Testis (tissue), 3 donors: ENCODE results near the gene CDH4. TPM values are rescaled to one million over a fixed set of nuclear protein-coding genes. Genes with fewer than 3 reads are reported as not detected.

Experiments used
- DNase-seq: peaks from one replicate; pipeline ENCODE4 v3.0.0-alpha.2; 2019
- H3K27ac ChIP-seq, 2 donors: fragments of 200-600 bp; sonication (generic); one replicate each; pipeline ENCODE4 v1.5.1; 2019
- H3K27me3 ChIP-seq: fragments of 200-600 bp; sonication (generic); one replicate; pipeline ENCODE4 v1.5.1; 2019
- H3K36me3 ChIP-seq: fragments of 200-600 bp; sonication (generic); one replicate; pipeline ENCODE4 v1.5.1; 2017; ENCODE audit warnings: low read depth; ENCODE audit errors: missing control alignments
- H3K4me1 ChIP-seq: fragments of 200-600 bp; sonication (generic); one replicate; pipeline ENCODE4 v1.5.1; 2019
- H3K4me3 ChIP-seq, 2 donors: fragments of 200-600 bp; sonication (generic); one replicate each; pipeline ENCODE4 v1.5.1; 2017 to 2019
- H3K9me3 ChIP-seq: fragments of 200-600 bp; sonication (generic); one replicate; pipeline ENCODE4 v1.5.1; 2017
- CTCF ChIP-seq, 3 experiments: fragments of 450-650 bp in 2 of 3; fragments of 200-600 bp in 1 of 3; sonication (generic) in 1 of 3; IDR thresholded peaks; one replicate each; pipeline ENCODE4 v1.5.1; 2016 to 2019; ENCODE audit warnings: antibody characterized with exemption in 3 of 3, mild to moderate bottlenecking in 2 of 3, moderate library complexity in 1 of 3
- POLR2A ChIP-seq: fragments of 450-650 bp; IDR thresholded peaks from one replicate; pipeline ENCODE4 v1.6.1; 2017; ENCODE audit warnings: antibody characterized with exemption, mild to moderate bottlenecking, moderate library complexity
- WGBS, 2 donors: methylation state at CpG; one replicate each; pipeline ENCODE4 v1.1.5; 2018; 5-methylcytosine and 5-hydroxymethylcytosine counted together
- intact Hi-C: fragments of 100-400 bp; cut with DNase I; formaldehyde crosslinking; loops from one replicate; pipeline ENCODE4 v1.15.1; 2023; ENCODE audit warnings: low total_unique reads
- polyA plus RNA-seq: library from polyadenylated mRNA; stranded (reverse); fragments of 350-450 nt; fragmentation: Illumina TruSeq; extraction: RNeasy Lipid Tissue Mini Kit (QIAGEN cat#74804); gene quantifications from one replicate; pipeline ENCODE4 v1.2.3, GENCODE V29; 2014; ENCODE audit warnings: low read depth, low replicate concordance; ENCODE audit not compliant: insufficient read depth
- total RNA-seq, 2 donors: library from RNA; depleted of rRNA; stranded (reverse); fragments of >200 nt; gene quantifications; one replicate each; pipeline ENCODE4 v1.2.3, GENCODE V29; 2016

CDH4 gene
- total and polyA plus RNA-seq, 3 donors from 2014 or later: 1.4 to 3.3 (median 1.9) TPM

DNA sequence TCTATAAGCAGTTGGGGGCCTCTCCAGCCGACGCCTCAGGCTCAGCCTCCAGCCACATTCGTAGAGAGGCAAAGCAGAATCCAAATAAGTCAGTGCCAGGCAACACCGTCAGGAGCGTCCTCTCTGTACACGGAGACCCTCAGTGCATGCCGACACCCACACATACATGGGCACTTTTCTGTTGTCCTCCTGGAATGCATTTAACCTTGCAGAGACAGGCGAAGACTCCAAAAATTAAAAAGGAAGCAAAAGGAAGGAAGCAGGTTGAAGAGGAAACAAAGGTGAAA is 487.7 kb downstream of the CDH4 start:
- no peaks in the 10 kb centered on the region for H3K27me3 ChIP-seq
- no peaks in the 10 kb centered on the region for H3K9me3 ChIP-seq
- H3K27ac ChIP-seq: no peak overlapping the region
- H3K4me3 ChIP-seq: no peak overlapping the region
- 85 to 88% methylated on average over 8 of the region's 8 CpGs for WGBS, 2 donors
- intact Hi-C loops: no loop called here
- H3K4me1 ChIP-seq: no peaks in the 10 kb centered on the region
- H3K36me3 ChIP-seq: no peaks in the 10 kb centered on the region
- no peak for DNase-seq
- no peak for TF ChIP-seq POLR2A
- TF ChIP-seq CTCF (IDR thresholded peaks at IDR 0.05): no peak

DNA sequence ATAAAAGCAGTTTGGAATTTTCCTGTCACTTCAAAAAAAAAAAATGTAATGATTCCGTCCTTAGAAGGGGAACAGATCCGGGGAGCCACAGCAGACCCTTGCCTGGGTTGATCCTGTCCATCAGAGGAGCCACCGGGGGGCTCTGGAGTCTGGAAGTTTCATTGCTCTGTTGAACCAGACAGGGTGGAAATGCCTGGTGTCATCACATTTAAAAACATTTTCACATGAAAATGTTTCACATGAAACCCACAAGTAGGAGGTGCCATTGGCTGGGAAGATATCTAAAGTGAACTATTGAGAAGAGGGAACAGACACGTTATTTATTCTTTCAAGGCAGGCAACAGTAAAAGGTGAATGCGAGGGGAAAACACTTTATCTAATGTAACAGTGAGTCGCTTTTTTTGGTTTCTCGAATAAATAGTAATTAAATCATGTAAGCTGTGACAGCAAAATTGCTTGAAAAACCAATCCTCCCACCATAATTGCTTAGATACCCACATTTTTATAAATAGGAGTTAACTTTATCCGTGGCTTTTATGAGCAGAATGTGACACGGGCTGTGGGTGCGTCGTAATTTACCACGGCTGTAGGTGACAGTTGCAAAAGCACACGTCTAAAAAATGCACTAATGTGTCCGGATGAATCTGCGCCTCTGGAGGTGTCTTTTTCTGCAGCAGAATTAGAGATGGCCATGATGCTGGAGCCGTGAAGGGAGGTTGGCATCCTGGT is 490.2 kb downstream of the CDH4 start:
- Histone ChIP-seq H3K9me3 (no peaks in the 10 kb centered on the region), H3K27ac (no peak overlapping the region), H3K27me3 (no peaks in the 10 kb centered on the region), H3K4me3 (no peak overlapping the region), H3K36me3 (no peaks in the 10 kb centered on the region), H3K4me1 (no peaks in the 10 kb centered on the region)
- DNase-seq: no peak
- intact Hi-C loops: no loop called here
- TF ChIP-seq POLR2A (no peak), CTCF (IDR thresholded peaks at IDR 0.05) (no peak)
- 57 to 69% methylated on average over 16 of the region's 16 CpGs for WGBS, 2 donors

- no peak for TF ChIP-seq CTCF (IDR thresholded peaks at IDR 0.05)
- TF ChIP-seq POLR2A: no peak
- no peaks in the 10 kb centered on the region for H3K27me3 ChIP-seq
- H3K36me3 ChIP-seq: no peaks in the 10 kb centered on the region
- intact Hi-C loops: no loop called here
- DNase-seq: no peak
- no peak overlapping the region for H3K27ac ChIP-seq
- 93 to 98% methylated on average over 9 to 16 of the region's 16 CpGs for WGBS, 2 donors
- no peaks in the 10 kb centered on the region for H3K9me3 ChIP-seq
- no peak overlapping the region for H3K4me3 ChIP-seq
- no peaks in the 10 kb centered on the region for H3K4me1 ChIP-seq
These were observed 491.5 kb downstream of the CDH4 start for GRCh38 chr20:61743606-61744005.

DNA sequence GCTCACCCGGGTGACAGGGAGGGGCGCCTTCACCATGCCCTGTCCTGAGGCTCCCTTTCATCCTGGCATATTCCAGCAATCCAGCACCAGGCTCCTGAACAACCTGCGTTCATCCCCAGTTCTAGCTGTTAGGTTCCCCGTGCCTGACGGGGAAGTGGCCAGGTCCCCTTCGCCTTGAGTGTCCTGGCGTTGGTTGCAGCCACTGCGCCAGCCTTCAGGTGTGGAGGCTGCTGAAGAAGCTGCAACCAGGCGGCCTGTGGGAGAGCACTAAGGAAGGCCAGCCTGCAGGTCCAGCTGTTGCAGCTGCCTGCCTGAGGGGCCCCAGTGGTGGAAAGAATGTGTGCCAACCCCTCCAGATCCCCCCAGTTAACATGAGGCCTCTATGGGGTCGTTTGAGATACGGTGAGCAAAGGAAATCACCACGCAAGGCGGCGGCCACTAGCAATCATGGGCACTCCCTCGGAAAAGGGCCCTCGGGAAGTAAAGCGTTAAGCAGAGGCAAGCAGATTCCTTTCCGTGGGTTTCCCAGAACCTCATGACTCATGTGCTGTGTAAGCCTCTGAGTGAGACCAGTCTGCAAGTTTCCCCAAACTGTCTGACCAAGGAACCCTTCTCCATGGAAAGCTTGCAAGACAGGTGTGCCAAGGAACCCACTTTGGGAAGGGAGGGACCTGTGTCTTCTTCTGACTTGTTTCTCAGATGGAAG is 492.8 kb downstream of the CDH4 start:
- H3K27ac ChIP-seq: no peak overlapping the region
- H3K36me3 ChIP-seq: no peaks in the 10 kb centered on the region
- H3K4me1 ChIP-seq: no peaks in the 10 kb centered on the region
- H3K9me3 ChIP-seq: no peaks in the 10 kb centered on the region
- WGBS, 2 donors: 81 to 89% methylated on average over 15 to 18 of the region's 18 CpGs
- DNase-seq: no peak
- no peak overlapping the region for H3K4me3 ChIP-seq
- no peaks in the 10 kb centered on the region for H3K27me3 ChIP-seq
- intact Hi-C loops: no loop called here
- TF ChIP-seq CTCF (IDR thresholded peaks at IDR 0.05): no peak
- TF ChIP-seq POLR2A: no peak
